ENCODE data around the gene MAPK9. TPM values are rescaled to one million over a fixed set of nuclear protein-coding genes. Genes with fewer than 3 reads are reported as not detected.
A peak's percentile ranks its signal among the peaks of the same experiment; 100 is the strongest.

The MAPK9 gene
- total RNA-seq, 2 experiments from 2014 or later = 42.5 to 44.4 TPM

DNA sequence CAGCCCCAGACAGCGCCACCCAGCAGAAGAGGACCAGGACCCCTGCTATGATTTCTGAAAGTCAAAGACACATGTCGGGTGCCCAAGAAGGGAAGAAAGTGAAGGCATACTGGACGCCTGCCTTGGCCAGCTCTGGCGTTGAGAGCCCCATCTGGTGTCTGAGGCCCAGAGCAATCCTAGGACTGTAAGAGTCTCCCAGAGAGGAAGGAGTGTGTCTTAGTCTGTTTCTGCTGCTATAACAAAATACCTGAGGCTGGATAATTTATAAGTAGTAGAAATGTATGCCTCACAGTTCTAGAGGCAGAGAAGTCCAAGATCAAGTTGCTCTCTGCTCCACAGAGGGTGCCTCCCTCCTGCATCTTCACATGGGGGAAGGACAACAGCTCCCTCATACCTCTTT is 93.7 kb downstream of the MAPK9 start:
- peak; percentile 0 for DNase-seq
- Mint-ChIP-seq H3K9me3 (no peaks in the 10 kb centered on the region), H3K27me3 (no peaks in the 10 kb centered on the region), H3K27ac (no peak overlapping the region), H3K4me1 (no peaks in the 10 kb centered on the region), H3K4me3 (no peak overlapping the region), H3K36me3 (ENCODE audit: low read depth) (no peaks in the 10 kb centered on the region)
- POLR2A ChIA-PET = no interaction called here
- CTCF ChIA-PET = no interaction called here

DNA sequence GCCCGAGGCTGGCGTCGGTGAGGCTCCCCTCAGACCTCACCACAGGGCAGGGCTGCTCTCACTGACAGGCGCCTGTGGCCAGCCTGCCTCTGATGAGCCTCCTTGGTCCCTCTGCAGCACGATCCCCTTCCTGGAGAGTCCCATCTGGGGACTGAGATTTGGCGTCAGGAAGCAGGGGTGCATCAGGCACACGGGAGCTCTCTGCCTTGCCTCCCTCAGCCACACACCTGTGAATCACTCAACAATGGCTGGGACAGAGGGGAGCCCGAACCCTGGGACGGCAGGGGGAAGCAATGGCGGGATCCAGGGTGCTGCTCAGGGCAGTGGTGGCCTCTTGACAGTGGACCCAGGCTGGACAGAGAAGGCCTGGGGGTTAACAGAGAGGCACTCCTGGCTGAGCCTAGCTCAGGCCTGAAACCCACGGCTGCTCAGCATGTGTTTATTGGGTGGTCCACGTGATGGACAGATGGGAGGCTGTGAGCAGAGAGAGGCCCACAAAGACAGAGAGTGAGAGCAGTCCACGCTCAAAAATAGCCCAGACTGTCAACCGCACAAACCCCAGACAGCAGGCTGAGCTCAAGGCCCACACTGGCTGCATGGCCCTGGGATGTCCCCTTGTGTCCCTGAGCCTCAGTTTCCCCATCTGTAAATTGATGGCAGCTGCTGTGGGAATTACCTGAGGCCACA is 94.7 kb downstream of the MAPK9 start:
- no peaks in the 10 kb centered on the region for H3K36me3 Mint-ChIP-seq (ENCODE audit: low read depth)
- CTCF ChIA-PET = no interaction called here
- POLR2A ChIA-PET = no interaction called here
- no peaks in the 10 kb centered on the region for H3K27me3 Mint-ChIP-seq
- no peaks in the 10 kb centered on the region for H3K9me3 Mint-ChIP-seq
- H3K4me3 Mint-ChIP-seq = no peak overlapping the region
- no peak overlapping the region for H3K27ac Mint-ChIP-seq
- H3K4me1 Mint-ChIP-seq = no peaks in the 10 kb centered on the region
- DNase-seq = no peak

DNA sequence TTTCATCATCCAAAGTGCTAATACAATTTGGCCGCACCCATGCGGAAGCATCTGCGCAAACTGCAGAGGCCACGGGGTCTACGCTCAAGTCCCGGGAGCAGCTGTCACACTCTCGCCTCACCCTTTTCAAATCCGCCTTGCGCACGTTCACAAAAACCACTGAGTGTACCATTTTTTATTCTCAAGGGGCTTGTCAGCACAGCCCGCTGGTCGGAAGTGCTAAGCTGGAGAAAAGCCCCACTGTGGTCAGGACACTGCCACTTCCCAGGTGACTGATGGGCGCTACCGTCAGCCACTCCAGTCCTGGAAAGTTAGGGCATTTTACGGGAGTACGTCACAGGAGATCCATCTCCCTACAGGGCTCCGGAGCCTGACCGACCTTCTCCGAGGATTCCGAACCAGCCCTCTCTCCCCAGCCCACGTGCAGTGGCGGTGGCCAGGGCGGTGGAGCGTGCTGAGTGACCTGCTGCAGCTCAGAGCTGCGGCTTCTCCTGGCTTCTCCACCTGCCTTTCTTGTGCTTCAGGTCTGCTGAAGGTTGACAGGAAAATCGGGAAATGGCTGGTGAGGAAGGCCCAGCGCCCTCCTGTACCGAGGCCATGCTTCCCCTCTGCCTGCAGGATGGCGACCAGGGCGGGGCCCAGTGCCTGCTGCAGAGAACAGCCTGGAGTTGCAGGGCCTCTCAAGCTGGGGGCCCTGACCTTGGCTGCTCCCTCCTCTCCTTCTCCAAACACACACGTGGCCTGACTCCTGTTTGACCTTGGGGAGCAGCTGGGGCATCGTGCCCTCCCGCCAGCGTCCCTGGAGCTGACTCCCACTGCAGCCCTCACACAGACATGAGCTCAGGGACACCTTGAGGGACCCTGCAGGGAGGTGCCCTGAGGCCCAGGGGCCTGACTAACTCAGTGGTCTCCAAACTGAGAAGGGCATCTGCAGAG is 97.2 kb downstream of the MAPK9 start:
- Mint-ChIP-seq H3K36me3 (ENCODE audit: low read depth) (no peaks in the 10 kb centered on the region), H3K27me3 (no peaks in the 10 kb centered on the region), H3K9me3 (no peaks in the 10 kb centered on the region), H3K27ac (no peak overlapping the region), H3K4me1 (no peaks in the 10 kb centered on the region), H3K4me3 (no peak overlapping the region)
- DNase-seq = no peak
- POLR2A ChIA-PET = no interaction called here
- CTCF ChIA-PET = no interaction called here

DNA sequence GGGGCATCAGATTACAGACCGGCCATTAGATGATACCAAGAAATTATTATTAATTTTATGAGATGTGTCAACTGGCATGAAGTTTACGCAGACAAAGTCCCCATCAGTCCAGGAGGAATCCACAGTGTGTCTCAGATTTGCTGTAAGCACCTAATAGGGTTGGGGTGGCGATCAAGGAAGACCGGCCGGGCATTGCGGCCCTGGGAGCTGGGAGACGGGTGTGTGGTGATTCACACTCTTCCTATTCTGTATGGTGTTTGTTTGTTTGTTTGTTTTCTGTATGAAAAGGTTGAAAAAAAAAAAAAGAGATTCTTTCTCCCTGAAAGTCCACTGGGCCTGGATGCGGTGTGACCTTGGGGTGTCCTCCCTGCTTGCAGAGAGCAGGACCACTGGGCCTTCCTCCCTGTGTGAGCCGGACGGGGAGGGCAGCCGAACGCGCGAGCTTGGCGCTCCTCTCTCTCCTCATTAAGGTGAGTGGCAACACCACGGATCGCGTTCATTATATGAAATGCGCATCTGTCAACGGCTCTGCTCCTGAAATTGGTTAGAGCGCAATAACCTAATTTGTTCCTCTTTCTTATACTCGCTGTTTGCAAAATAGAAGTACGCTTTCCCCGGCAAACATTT is 98.0 kb downstream of the MAPK9 start:
- H3K27ac Mint-ChIP-seq = no peak overlapping the region
- no peaks in the 10 kb centered on the region for H3K9me3 Mint-ChIP-seq
- ChIA-PET CTCF (no interaction called here), POLR2A (no interaction called here)
- no peak overlapping the region for H3K4me3 Mint-ChIP-seq
- no peaks in the 10 kb centered on the region for H3K36me3 Mint-ChIP-seq (ENCODE audit: low read depth)
- H3K4me1 Mint-ChIP-seq = no peaks in the 10 kb centered on the region
- no peak for DNase-seq
- H3K27me3 Mint-ChIP-seq = no peaks in the 10 kb centered on the region

DNA sequence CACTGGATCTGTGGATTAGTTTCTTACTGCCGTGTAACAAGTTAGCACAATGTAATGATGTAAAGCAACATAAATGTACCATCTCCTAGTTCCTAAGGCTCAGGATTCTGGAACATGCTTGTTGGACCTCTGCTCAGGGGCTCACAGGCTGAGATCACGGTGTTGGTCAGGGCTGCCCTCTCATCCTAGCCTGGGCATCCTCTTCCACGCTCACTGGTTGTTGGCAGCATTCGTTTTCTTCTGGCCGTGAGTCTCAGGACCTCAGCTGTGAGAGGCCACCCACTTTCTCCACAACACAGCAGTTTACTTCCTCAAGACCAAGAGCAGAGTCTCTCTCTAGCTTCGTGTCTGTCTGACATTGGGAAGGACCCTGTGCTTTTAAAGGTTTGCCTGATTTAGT is 100.2 kb downstream of the MAPK9 start:
- no peaks in the 10 kb centered on the region for H3K36me3 Mint-ChIP-seq (ENCODE audit: low read depth)
- H3K9me3 Mint-ChIP-seq = no peaks in the 10 kb centered on the region
- no peaks in the 10 kb centered on the region for H3K4me1 Mint-ChIP-seq
- ChIA-PET CTCF (interaction anchor here (1.5 kb wide), 1 partner anchor 137 kb away, joined by 4 read pairs; no protein-coding TSS in a partner anchor), POLR2A (no interaction called here)
- H3K27ac Mint-ChIP-seq = no peak overlapping the region
- no peaks in the 10 kb centered on the region for H3K27me3 Mint-ChIP-seq
- no peak for DNase-seq
- H3K4me3 Mint-ChIP-seq = no peak overlapping the region

DNA sequence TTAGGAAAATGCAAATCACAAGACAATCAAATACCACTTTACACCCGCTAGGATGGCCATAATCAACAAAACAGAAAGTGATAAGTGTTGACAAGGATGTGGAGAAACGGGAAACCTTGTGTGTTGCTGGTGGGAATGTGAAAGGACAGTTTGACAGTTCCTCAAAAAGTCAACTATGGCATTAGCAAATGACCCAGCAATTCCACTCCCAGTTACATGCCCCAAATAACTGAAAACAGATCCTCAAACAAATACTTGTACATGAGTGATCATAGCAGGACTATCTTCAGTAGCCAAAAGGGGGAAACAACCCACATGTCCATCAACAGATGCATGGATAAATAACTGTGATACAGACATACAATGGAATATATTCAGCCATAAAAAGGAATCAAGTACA is 104.1 kb downstream of the MAPK9 start:
- no peak for DNase-seq
- H3K4me1 Mint-ChIP-seq = no peaks in the 10 kb centered on the region
- H3K27me3 Mint-ChIP-seq = no peaks in the 10 kb centered on the region
- no peaks in the 10 kb centered on the region for H3K36me3 Mint-ChIP-seq (ENCODE audit: low read depth)
- no peak overlapping the region for H3K27ac Mint-ChIP-seq
- no peak overlapping the region for H3K4me3 Mint-ChIP-seq
- POLR2A ChIA-PET = no interaction called here
- peaks cover 1% of the 10 kb centered on the region for H3K9me3 Mint-ChIP-seq
- CTCF ChIA-PET = no interaction called here

Other genes with a start within 250 kb of the MAPK9 start
- gene RNF130, start 220.3 kb downstream of the MAPK9 start, total RNA-seq = 1 to 10 TPM; 2.9 to 3.4 TPM
- not detected for gene RASGEF1C, start 82.9 kb downstream of the MAPK9 start, total RNA-seq
- gene GFPT2, start 61.3 kb upstream of the MAPK9 start, total RNA-seq = not detected
- 10 to 100 TPM; 34.9 to 36.2 TPM for gene CNOT6, start 202.3 kb upstream of the MAPK9 start, total RNA-seq

Measured in activated CD4-positive, alpha-beta memory T cell treated with anti-CD3 and anti-CD28 coated beads, Interleukin-2, amount 10 ng/mL, durations not matched to agents 7 days and 5 days (primary cell).